SK-N-SH (cell line): Measurements from ENCODE around the gene PLD1.

ENCODE experiments used
- CHD2 ChIP-seq: fragments of 150-350 bp; IDR thresholded peaks from 2 replicates; pipeline ENCODE4 v1.6.1; 2018; ENCODE audit warnings: low read length; ENCODE audit not compliant: partially characterized antibody
- CTCF ChIP-seq: fragments of 200-600 bp; sonication (generic); IDR thresholded peaks from 2 replicates; pipeline ENCODE4 v1.6.1; 2017; ENCODE audit warnings: antibody characterized with exemption, mild to moderate bottlenecking, moderate library complexity
- FOSL2 ChIP-seq: IDR thresholded peaks from 2 replicates; pipeline ENCODE4 v1.4.0; 2012; ENCODE audit warnings: low read depth, mild to moderate bottlenecking, moderate library complexity, borderline replicate concordance
- FOXJ3 ChIP-seq: sonication (generic); formaldehyde crosslinking; IDR thresholded peaks from 2 replicates; pipeline ENCODE4 v1.5.1; 2020; ENCODE audit warnings: mild to moderate bottlenecking, missing genetic modification reagents
- FOXM1 ChIP-seq: IDR thresholded peaks from 2 replicates; pipeline ENCODE4 v1.4.0; 2012; ENCODE audit warnings: low read depth, mild to moderate bottlenecking
- MAX ChIP-seq: IDR thresholded peaks from 2 replicates; pipeline ENCODE4 v1.4.0; 2012; ENCODE audit warnings: low read depth
- MEF2A ChIP-seq: IDR thresholded peaks from 2 replicates; pipeline ENCODE4 v1.4.0; 2012; ENCODE audit warnings: low read depth, borderline replicate concordance
- PBX3 ChIP-seq: IDR thresholded peaks from 2 replicates; pipeline ENCODE4; 2012
- POLR2AphosphoS5 ChIP-seq: IDR thresholded peaks from 2 replicates; pipeline ENCODE4 v1.6.1; 2012; ENCODE audit warnings: low read depth, low read length
- RAD21 ChIP-seq: IDR thresholded peaks from 2 replicates; pipeline ENCODE4 v1.6.1; 2012; ENCODE audit warnings: mild to moderate bottlenecking, low read length
- TAF1 ChIP-seq: IDR thresholded peaks from 2 replicates; pipeline ENCODE4 v1.6.1; 2012; ENCODE audit warnings: low read depth, mild to moderate bottlenecking, low read length, moderate library complexity, borderline replicate concordance
- YY1 ChIP-seq: IDR thresholded peaks from 2 replicates; pipeline ENCODE4 v1.4.0; 2012; ENCODE audit warnings: low read depth, mild to moderate bottlenecking
- TF ChIP-seq, protein P1 (sequence below): IDR thresholded peaks from 2 replicates; pipeline ENCODE4 v1.6.1; 2012; ENCODE audit warnings: mild to moderate bottlenecking, low read depth, low read length, moderate library complexity

DNA sequence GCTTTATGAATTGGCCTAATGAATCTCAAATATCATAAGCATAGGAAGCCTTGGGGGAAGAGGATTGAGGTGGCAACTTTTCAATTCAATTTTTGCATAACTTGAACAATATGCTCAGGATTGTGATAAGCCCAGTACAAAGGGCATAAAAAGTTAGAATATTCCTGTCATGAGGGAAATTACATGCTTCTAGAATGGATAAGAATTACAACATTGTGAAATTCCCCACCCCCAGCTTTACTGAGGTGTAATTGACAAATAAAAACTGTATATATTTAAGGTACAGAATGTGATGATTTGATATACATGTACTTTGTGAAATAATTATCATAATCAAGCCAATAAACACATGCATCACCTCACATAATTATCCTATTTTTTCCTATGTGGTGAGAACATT lies 217.5 kb downstream of the PLD1 start:
- no peak for TF ChIP-seq CHD2
- TF ChIP-seq, protein P1, sequence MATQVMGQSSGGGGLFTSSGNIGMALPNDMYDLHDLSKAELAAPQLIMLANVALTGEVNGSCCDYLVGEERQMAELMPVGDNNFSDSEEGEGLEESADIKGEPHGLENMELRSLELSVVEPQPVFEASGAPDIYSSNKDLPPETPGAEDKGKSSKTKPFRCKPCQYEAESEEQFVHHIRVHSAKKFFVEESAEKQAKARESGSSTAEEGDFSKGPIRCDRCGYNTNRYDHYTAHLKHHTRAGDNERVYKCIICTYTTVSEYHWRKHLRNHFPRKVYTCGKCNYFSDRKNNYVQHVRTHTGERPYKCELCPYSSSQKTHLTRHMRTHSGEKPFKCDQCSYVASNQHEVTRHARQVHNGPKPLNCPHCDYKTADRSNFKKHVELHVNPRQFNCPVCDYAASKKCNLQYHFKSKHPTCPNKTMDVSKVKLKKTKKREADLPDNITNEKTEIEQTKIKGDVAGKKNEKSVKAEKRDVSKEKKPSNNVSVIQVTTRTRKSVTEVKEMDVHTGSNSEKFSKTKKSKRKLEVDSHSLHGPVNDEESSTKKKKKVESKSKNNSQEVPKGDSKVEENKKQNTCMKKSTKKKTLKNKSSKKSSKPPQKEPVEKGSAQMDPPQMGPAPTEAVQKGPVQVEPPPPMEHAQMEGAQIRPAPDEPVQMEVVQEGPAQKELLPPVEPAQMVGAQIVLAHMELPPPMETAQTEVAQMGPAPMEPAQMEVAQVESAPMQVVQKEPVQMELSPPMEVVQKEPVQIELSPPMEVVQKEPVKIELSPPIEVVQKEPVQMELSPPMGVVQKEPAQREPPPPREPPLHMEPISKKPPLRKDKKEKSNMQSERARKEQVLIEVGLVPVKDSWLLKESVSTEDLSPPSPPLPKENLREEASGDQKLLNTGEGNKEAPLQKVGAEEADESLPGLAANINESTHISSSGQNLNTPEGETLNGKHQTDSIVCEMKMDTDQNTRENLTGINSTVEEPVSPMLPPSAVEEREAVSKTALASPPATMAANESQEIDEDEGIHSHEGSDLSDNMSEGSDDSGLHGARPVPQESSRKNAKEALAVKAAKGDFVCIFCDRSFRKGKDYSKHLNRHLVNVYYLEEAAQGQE = no peak
- no peak for TF ChIP-seq CTCF
- TF ChIP-seq PBX3 = no peak
- TF ChIP-seq YY1 = no peak
- no peak for TF ChIP-seq POLR2AphosphoS5
- no peak for TF ChIP-seq MAX
- TF ChIP-seq TAF1 = no peak
- no peak for TF ChIP-seq RAD21
- no peak for TF ChIP-seq FOXJ3
- TF ChIP-seq FOSL2 = no peak
- TF ChIP-seq MEF2A = no peak
- TF ChIP-seq FOXM1 = no peak
